ENCODE measurements around the gene NUDT4. TPM values are rescaled to one million over a fixed set of nuclear protein-coding genes. Genes with fewer than 3 reads are reported as not detected.

Gene NUDT4
- total RNA-seq, 4 donors from 2014 or later, result 41.5 to 68.5 (median 52.8) TPM

DNA sequence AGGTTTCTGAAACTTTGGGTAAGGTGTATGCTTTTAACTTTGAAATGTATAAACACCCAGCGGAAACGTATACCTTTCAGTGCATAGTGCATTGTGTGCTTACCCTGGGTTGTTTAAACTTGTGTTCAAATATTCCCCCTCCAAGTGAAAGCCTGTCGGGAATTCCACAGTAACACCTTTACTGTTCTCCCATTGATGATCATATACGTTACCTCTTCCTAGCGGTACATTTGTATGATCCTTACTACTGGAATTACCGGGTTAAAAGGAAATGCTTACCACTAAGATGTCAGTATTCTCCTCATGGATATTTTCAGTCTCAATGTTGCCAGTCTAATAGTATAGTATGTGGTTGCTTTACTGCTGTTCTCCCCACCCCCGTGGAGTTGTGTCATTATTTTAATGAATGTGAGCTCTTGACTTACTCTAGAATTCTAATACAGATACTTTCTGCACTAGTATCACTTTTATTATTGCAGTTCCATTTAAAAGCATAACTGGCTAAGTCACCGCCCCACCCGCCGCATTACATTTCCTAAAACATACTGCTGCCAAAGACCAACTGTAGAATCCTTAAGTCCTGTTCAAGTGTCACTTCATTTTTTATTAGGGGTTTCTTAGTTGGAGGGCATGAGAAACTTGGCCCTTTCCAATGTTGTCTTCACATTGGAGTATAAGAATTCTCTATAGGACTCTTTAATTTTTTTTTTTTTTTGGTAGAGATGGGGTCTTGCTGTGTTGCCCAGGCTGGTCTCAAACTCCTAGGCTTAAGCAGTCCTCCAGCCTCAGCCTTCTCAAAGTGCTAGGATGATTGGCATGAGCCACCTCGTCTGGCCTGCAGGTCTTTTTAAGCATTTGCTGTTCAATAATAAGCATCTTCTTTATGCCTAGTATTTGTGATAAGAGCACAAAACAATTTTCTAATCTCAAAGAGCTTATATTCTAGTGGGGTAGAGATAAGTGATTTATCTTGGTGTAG lies 24.9 kb downstream of the NUDT4 start:
- no peak overlapping the region for H3K27ac ChIP-seq
- TF ChIP-seq CTCF (IDR thresholded peaks at IDR 0.05), result no peak
- TF ChIP-seq POLR2A (IDR thresholded peaks at IDR 0.05), result no peak
- H3K36me3 ChIP-seq, result peaks cover 0 to 25% (median 0%) of the 10 kb centered on the region in 3 donors
- H3K4me3 ChIP-seq, result no peak overlapping the region
- no peaks in the 10 kb centered on the region for H3K4me1 ChIP-seq
- no peak for DNase-seq
- H3K9me3 ChIP-seq, result no peaks in the 10 kb centered on the region
- H3K27me3 ChIP-seq, result no peaks in the 10 kb centered on the region

- Histone ChIP-seq H3K9me3 (no peaks in the 10 kb centered on the region), H3K36me3 (peaks cover 0 to 14% (median 0%) of the 10 kb centered on the region in 3 donors), H3K27me3 (no peaks in the 10 kb centered on the region), H3K4me1 (no peaks in the 10 kb centered on the region), H3K4me3 (no peak overlapping the region), H3K27ac (no peak overlapping the region)
- TF ChIP-seq CTCF (IDR thresholded peaks at IDR 0.05) (no peak), POLR2A (IDR thresholded peaks at IDR 0.05) (no peak)
- no peak for DNase-seq
Measured at GRCh38 chr12:93403988-93404803, 26.5 kb downstream of the NUDT4 start.

GRCh38 chr12:93404961-93405849 lies 27.5 kb downstream of the NUDT4 start:
- no peaks in the 10 kb centered on the region for H3K4me1 ChIP-seq
- no peak overlapping the region for H3K27ac ChIP-seq
- no peaks in the 10 kb centered on the region for H3K9me3 ChIP-seq
- peaks cover 0 to 18% (median 0%) of the 10 kb centered on the region in 3 donors for H3K36me3 ChIP-seq
- H3K27me3 ChIP-seq, result no peaks in the 10 kb centered on the region
- TF ChIP-seq CTCF (IDR thresholded peaks at IDR 0.05) (no peak), POLR2A (IDR thresholded peaks at IDR 0.05) (no peak)
- no peak for DNase-seq
- no peak overlapping the region for H3K4me3 ChIP-seq

- H3K9me3 ChIP-seq, result no peaks in the 10 kb centered on the region
- no peaks in the 10 kb centered on the region for H3K27me3 ChIP-seq
- no peaks in the 10 kb centered on the region for H3K4me1 ChIP-seq
- no peak overlapping the region for H3K4me3 ChIP-seq
- no peak overlapping the region for H3K27ac ChIP-seq
- peaks cover 0 to 18% (median 0%) of the 10 kb centered on the region in 3 donors for H3K36me3 ChIP-seq
- TF ChIP-seq CTCF (IDR thresholded peaks at IDR 0.05) (no peak), POLR2A (IDR thresholded peaks at IDR 0.05) (no peak)
- no peak for DNase-seq
Measured at GRCh38 chr12:93407054-93407962, 29.6 kb downstream of the NUDT4 start.

Data from Peyer's patch (tissue), 4 donors.